KOPT-K1 (cell line): ENCODE results near the gene FNBP1L.

ENCODE experiments used
- H3K27ac ChIP-seq: fragments of 200-600 bp; sonication (generic); 2 replicates; pipeline ENCODE4 v1.5.1; 2016; ENCODE audit warnings: antibody characterized with exemption, mild to moderate bottlenecking, low read depth, low read length; ENCODE audit not compliant: poor library complexity, severe bottlenecking
- H3K36me3 ChIP-seq: fragments of 200-600 bp; sonication (generic); 2 replicates; pipeline ENCODE4 v1.5.1; 2017; ENCODE audit warnings: antibody characterized with exemption, mild to moderate bottlenecking, low read length, moderate library complexity; ENCODE audit not compliant: insufficient read depth
- H3K9me3 ChIP-seq: fragments of 200-600 bp; sonication (generic); 2 replicates; pipeline ENCODE4 v1.5.1; 2017; ENCODE audit warnings: antibody characterized with exemption, low read length, mild to moderate bottlenecking; ENCODE audit not compliant: insufficient read depth, poor library complexity, severe bottlenecking

Gene FNBP1L

GRCh38 chr1:93603106-93603505 lies 155.2 kb downstream of the FNBP1L start:
- Histone ChIP-seq H3K9me3 (no peaks in the 10 kb centered on the region), H3K36me3 (no peaks in the 10 kb centered on the region), H3K27ac (no peak overlapping the region)

GRCh38 chr1:93603601-93604000 lies 155.7 kb downstream of the FNBP1L start:
- no peaks in the 10 kb centered on the region for H3K9me3 ChIP-seq
- H3K36me3 ChIP-seq, result no peaks in the 10 kb centered on the region
- H3K27ac ChIP-seq, result no peak overlapping the region
